GM12874 (cell line): Measurements from ENCODE around the gene LIG3.
A peak's percentile ranks its signal among the peaks of the same experiment; 100 is the strongest.

Experiments
- CTCF ChIP-seq: IDR thresholded peaks from 2 replicates; pipeline ENCODE4 v1.5.1; 2011; ENCODE audit warnings: low read depth, mild to moderate bottlenecking, control low read depth, low read length, moderate library complexity; ENCODE audit not compliant: insufficient read depth

The LIG3 gene

GRCh38 chr17:34991606-34992005 lies 11.3 kb downstream of the LIG3 start:
- no peak for TF ChIP-seq CTCF

GRCh38 chr17:34993031-34993430 lies 12.7 kb downstream of the LIG3 start:
- TF ChIP-seq CTCF, result no peak

- no peak for TF ChIP-seq CTCF
These were observed 16.3 kb downstream of the LIG3 start for GRCh38 chr17:34996422-34997285.

- no peak for TF ChIP-seq CTCF
These were observed 17.1 kb downstream of the LIG3 start for GRCh38 chr17:34997355-34997862.

GRCh38 chr17:34998205-34998604 lies 17.9 kb downstream of the LIG3 start:
- TF ChIP-seq CTCF, result peak; percentile 94

GRCh38 chr17:34999456-34999855 lies 19.1 kb downstream of the LIG3 start:
- TF ChIP-seq CTCF, result no peak

- TF ChIP-seq CTCF, result no peak
These were observed 21.2 kb downstream of the LIG3 start for GRCh38 chr17:35001549-35001948.
